SK-N-SH (cell line): ENCODE data around the gene GPC4.

Experiments
- CHD2 ChIP-seq: fragments of 150-350 bp; IDR thresholded peaks from 2 replicates; pipeline ENCODE4 v1.6.1; 2018; ENCODE audit warnings: low read length; ENCODE audit not compliant: partially characterized antibody
- CTCF ChIP-seq: fragments of 200-600 bp; sonication (generic); IDR thresholded peaks from 2 replicates; pipeline ENCODE4 v1.6.1; 2017; ENCODE audit warnings: antibody characterized with exemption, mild to moderate bottlenecking, moderate library complexity
- POLR2AphosphoS5 ChIP-seq: IDR thresholded peaks from 2 replicates; pipeline ENCODE4 v1.6.1; 2012; ENCODE audit warnings: low read depth, low read length
- RAD21 ChIP-seq: IDR thresholded peaks from 2 replicates; pipeline ENCODE4 v1.6.1; 2012; ENCODE audit warnings: mild to moderate bottlenecking, low read length

- no peak for TF ChIP-seq CTCF
- no peak for TF ChIP-seq POLR2AphosphoS5
- TF ChIP-seq RAD21, result no peak
- no peak for TF ChIP-seq CHD2
Measured at GRCh38 chrX:133390676-133391075, 24.6 kb downstream of the GPC4 start.
